Bladder microvascular endothelial cell (primary cell): ENCODE data around the gene HYAL3. TPM values are rescaled to one million over a fixed set of nuclear protein-coding genes. Genes with fewer than 3 reads are reported as not detected.

Source experiments
- total RNA-seq: library from RNA; depleted of rRNA; stranded (reverse); fragments of >200 nt; gene quantifications from 2 replicates; pipeline ENCODE4 v1.2.3, GENCODE V29; 2014

Gene HYAL3, protein sequence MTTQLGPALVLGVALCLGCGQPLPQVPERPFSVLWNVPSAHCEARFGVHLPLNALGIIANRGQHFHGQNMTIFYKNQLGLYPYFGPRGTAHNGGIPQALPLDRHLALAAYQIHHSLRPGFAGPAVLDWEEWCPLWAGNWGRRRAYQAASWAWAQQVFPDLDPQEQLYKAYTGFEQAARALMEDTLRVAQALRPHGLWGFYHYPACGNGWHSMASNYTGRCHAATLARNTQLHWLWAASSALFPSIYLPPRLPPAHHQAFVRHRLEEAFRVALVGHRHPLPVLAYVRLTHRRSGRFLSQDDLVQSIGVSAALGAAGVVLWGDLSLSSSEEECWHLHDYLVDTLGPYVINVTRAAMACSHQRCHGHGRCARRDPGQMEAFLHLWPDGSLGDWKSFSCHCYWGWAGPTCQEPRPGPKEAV
- 9.1 and 15.5 TPM in 2 replicates for total RNA-seq

DNA sequence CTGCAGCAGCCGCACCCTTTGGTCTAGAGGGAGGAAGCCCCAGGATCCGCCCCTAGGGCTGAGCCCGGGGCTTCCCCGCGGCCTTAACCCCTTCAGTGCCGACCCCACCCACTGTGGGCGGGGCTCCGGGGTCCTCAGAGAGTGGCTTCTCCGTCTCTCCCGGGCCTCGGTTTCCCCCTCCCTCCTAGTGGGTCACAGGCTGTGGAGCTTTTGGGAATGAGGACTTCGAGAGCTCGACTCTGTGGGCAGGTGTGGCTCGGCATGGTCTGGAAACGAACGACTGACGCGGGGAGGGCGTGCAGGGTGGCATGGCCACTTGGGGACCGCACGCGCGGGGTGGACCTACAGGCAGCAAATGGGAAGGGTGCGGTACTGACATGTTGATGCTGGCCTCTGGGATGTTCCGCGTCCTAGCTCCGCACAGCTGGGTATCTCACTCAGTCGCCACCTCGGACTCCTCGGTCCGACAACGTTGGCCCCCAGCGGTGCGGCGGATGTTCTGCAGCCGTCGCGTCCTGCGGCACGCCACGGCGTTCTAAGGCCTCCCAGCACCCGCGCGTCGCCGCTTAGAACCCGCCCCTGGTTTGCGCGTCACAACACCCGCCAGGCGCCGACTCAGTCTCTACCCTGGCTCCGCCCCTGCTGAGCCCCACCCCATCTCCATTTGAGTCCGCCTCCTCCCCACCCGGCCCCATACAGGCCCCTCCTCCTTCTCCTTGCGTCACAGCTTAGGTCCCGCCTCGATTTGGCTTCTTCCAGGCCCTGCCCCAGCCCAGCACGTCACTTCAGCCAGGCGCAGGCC is at the start of gene HYAL3, which contains the start of gene NAA80:
HYAL3 (minus strand) TSS at position 570 of the 802 bp plus-strand sequence. CDS start 3,803 bp downstream, outside the sequence.
NAA80 (minus strand) TSS at position 570 of the 802 bp plus-strand sequence. CDS start 1,942 bp downstream, outside the sequence.

DNA sequence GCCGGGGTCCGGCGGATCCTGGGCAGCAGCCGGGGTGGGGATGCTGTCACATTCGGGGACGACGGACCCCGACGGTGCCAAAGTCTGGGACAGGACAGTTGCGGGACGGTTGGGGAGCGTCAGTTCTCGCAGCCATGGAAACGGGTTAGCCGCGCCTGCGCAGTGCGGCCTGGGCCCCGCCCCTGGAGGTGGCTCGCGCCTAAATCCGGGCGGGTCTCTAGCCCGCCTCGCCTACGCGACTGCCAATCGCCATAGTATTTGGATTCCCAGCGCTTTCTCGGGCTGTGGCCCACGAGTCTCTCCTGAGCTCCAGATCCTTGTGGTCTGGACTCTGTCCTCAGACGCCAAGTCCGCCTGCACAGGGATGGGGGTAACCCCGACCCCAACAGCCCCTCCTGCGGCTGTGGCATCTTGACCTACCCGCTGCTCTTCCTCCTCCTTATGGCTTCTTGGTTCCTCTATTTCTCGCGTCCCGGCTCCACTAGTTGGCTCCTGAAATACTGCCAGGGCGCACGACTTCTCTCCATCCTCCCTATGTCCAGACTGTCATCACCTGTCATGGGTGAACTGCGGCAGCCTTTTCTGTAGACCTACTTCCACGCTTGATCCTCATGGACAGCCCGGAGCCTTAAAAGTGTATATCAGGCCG is 46.5 kb upstream of the HYAL3 start, which contains the start of gene ZMYND10:
ZMYND10 (minus strand) TSS at position 147 of the 649 bp plus-strand sequence. CDS start 153 bp downstream, outside the sequence.

DNA sequence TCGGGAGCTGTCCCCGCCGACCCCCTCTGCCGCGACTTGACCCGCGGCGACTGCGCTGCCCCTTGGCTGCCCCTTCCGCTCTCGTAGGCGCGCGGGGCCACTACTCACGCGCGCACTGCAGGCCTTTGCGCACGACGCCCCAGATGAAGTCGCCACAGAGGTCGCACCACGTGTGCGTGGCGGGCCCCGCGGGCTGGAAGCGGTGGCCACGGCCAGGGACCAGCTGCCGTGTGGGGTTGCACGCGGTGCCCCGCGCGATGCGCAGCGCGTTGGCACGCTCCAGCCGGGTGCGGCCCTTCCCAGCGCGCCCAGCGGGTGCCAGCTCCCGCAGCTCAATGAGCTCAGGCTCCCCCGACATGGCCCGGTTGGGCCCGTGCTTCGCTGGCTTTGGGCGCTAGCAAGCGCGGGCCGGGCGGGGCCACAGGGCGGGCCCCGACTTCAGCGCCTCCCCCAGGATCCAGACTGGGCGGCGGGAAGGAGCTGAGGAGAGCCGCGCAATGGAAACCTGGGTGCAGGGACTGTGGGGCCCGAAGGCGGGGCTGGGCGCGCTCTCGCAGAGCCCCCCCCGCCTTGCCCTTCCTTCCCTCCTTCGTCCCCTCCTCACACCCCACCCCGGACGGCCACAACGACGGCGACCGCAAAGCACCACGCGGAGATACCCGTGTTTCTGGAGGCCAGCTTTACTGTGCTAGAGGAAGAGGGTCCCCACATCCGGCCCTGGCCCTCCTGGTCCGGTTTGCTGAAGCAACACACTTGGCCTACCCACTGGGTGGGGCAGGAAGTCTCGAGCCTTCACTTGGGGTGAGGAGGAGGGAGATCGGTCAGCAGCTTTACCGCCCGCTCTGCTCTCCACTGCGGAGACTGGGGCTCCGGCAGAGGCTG is 41.5 kb upstream of the HYAL3 start, which contains the start of gene RASSF1:
RASSF1 (minus strand) TSS at position 389 of the 882 bp plus-strand sequence; CDS start at position 358, 31 bp downstream.

DNA sequence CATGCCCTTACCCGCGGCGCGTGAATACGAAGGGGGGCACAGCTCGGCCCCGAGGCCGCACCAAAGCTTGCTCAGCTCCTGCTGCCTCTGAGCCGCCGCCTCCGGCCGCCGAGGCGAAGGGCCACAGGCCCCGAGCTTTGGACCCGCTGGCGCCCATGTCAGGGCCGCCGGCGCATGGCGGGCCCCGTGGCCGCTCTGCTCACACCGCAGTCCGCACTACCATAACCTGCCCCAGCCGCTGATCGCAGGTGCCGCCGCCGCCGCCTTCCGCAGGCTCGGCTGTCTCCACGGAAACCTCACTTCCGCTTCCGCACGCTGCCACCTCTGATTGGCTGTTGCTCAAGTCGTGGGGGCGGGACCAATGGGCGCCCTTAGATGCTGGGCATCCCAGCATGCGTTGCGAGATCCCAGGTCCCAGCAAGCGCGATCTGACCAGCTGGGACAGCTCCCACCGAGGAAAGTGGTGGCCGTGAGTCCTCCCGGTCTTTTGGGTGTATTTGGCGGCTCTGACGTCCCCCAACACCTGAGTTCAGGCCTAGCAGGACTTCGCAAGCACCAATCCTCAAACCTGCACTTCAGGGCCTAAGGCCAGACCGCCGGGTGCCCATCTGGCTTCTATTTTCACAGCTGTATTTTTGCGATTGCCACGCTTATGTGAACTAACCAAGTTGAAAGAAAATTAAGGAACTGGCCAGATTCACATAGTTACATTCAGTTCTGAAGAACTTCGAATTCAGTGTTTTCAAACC is 28.9 kb upstream of the HYAL3 start, which contains the start of gene TUSC2:
TUSC2 (minus strand) TSS at position 281 of the 749 bp plus-strand sequence; CDS start at position 157, 124 bp downstream.

DNA sequence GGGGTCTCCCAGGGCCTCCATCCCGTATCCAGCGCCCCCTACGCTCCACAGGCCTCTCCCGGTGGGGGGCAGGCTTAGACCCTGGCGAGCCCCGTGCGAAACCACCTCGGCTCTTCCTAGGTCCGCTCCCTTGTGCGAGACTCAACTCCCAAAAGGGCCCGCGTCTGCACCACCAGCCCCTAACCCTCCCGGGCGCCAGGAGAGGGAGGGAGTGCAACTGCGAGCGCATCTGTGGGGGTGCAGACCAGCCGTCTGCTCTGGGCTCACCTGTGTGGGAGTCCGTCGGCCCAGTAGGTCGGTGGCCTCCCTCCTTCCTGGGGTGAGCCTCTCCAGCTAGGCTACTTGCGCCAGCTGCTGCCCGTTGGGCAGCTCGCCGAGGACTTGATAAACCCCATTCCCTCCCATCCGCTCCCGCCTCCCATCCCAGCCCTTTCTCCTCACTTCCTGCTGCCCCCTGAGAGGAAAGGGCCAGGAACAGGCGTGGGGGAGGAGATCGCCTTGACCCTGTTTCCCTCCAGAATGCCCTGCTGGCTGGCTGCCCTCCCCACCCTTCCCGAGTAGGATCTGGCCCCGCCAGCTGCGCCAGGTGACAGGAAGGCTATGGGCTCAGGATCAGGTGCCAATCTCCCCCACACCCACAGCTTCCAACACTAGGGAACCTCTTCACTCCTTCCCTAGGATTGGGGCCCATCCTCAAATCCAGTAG is 23.3 kb upstream of the HYAL3 start, which contains the start of gene HYAL2:
HYAL2 (minus strand) TSS at position 360 of the 706 bp plus-strand sequence. CDS start 2,256 bp downstream, outside the sequence.

DNA sequence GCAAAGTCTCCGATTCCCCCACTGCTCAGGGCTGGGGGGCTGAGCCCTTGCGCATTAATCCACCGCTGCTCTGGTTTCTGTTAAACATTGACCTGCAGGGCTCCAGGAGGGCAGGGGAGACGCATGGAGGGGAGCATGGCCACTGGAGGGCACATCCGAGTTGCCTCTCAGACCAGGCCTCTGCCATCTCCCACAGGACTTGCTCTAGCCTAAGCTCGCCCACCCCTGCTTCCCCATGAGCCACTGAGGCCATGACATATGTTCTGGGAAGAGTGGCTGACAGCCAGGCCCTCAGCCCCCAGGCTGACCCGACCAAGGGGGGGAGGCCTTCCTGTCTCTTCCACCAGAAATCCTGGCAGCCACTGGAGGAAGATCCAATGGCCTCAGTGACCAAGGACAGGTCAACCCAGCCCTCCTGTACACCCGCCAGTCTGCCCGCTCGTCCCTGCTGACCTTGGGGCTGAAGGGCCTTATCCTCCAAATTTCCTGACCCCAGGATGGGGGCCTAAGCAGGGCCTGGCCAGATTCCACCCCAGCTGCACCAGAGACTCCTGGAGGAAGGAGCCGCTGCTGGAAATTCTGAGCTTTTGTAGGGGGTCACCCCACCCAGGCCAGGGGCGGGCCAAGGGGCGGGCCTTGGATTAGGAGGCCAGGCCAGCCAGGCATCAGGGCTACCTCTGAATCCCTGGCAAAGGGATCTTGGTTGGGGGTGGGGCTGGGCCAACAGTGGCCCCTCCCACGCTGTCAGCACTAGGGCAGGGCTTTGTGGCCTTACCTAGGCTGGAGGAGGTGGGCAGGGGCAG is 4.0 kb upstream of the HYAL3 start, which contains the start of gene HYAL1:
HYAL1 (minus strand) TSS at position 562 of the 803 bp plus-strand sequence. CDS start 618 bp downstream, outside the sequence.

DNA sequence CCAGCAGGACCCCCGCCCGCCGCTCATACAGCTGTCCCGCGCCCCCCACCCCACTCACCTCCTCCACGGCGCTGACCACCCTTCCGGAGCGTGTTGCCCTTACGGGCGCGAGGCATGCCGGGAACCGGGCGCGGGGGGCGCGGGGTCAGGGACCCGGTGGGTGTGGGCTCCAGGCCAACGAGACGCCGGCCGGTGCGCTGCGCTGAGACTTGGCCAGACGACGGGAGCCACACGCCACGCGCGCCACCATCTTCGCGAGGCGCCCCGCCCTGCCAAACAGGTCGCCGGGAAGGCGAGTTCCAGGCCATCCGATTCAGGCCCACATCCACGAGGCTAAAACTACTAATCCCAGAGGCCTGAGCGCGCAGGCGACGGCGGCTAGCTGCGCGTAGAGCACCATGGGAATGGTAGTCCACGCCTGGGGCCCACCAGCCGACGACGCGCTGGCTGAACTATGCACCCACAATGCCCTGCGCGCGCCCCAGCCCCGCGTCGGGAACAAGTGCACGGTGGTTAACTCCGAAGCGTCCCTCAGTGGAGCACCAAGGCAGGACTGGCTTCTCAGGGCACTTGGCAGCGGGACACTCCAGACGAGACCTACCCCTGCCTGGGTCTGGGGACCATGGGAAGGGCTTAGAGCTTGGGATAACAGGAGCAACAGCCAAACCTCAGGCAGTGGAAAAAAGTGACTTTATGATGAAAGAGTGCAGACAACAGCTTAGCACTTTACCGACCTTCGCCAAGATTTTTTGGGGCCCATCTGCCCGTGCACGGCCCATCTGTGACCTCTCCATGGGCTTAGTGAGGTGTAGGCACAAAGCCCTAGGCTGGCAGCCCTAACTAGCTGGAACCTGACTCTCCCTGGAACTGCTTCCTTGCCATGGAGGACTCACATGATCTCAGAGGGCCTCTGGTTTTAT is 6.8 kb downstream of the HYAL3 start, which contains the start of gene IFRD2:
IFRD2 (minus strand) TSS at position 271 of the 920 bp plus-strand sequence; CDS start at position 116, 155 bp downstream.

DNA sequence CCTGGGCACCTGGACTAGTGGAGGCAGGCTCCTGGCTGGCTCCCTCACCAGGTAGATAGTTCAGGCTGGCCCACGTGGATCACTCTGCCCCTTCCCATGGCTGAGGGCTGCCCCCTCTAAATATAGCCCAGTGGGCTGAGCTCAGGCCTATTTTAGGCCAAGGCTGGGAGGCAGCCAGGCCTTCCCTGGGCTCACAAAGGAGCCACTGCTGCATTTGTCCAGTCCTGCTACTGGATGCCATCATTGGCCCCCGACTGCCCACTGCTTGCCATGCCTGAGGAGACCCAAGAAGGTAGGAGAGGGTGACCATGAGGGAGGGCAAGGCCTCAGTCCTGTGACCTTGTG is 20.4 kb downstream of the HYAL3 start, which contains the start of gene LSMEM2:
LSMEM2 (plus strand) TSS at position 208 of the 345 bp plus-strand sequence; CDS start at position 235, 27 bp downstream.

DNA sequence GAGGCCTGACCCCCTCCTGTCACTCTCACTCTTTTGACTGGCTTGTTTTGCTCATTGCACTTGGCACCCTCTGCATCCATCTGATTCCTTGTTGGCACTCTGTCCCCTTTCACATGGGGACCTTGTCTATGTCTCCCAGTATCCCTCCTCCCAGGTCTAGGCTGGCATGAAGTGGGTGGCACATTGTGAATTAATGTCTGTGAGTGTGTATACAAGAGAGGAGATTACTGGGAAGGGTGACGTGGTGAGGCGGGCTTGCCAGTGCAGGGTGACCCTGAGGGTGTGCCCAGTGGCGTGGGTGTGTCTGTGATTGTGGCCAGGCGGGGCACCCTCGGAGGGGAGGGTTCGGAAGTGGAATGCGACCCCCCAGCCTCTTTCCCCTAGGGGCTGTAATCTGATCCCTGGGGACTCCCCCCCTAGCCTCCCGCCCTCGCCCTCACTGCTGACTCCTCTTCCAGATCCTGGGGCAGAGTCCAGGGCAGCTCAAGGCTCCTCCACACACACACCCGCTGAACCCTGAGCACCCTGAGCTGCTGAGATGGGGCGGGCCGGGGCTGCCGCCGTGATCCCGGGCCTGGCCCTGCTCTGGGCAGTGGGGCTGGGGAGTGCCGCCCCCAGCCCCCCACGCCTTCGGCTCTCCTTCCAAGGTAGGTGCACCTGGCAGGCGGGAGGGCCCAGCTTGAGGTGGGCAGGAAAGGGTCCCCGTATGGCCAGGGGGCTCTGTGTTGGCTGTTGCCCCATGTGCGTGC is 30.3 kb downstream of the HYAL3 start, which contains the start of gene SEMA3B:
SEMA3B (plus strand) TSS at position 445 of the 749 bp plus-strand sequence; CDS start at position 539, 94 bp downstream.

Other genes starting within 250 kb of the HYAL3 start
- gene RBM5, start 210.5 kb downstream of the HYAL3 start, total RNA-seq: 115 and 502 TPM in 2 replicates
- gene SEMA3F, start 144.1 kb downstream of the HYAL3 start, total RNA-seq: 36.8 and 47.1 TPM in 2 replicates
- gene GNAT1, start 107.8 kb downstream of the HYAL3 start, total RNA-seq: not detected in 2 replicates
- gene SLC38A3, start 94.1 kb downstream of the HYAL3 start, total RNA-seq: 0.13 TPM in 1 of 2 replicates, not detected in the other
- gene GNAI2, start 63.2 kb downstream of the HYAL3 start, total RNA-seq: 583 and 1,028 TPM in 2 replicates
- 0.49 and 1.1 TPM in 2 replicates for gene SEMA3B, start 30.3 kb downstream of the HYAL3 start, total RNA-seq
- not detected in 2 replicates for gene LSMEM2, start 20.3 kb downstream of the HYAL3 start, total RNA-seq
- gene IFRD2, start 7.0 kb downstream of the HYAL3 start, total RNA-seq: 79.2 and 85.9 TPM in 2 replicates
- gene NAA80, start within 50 bp of the HYAL3 start, total RNA-seq: 1.9 and 2.8 TPM in 2 replicates
- 7.2 and 7.6 TPM in 2 replicates for gene HYAL1, start 4.2 kb upstream of the HYAL3 start, total RNA-seq
- gene HYAL2, start 23.3 kb upstream of the HYAL3 start, total RNA-seq: 320 and 845 TPM in 2 replicates
- 16.2 and 18.2 TPM in 2 replicates for gene TUSC2, start 28.8 kb upstream of the HYAL3 start, total RNA-seq
- gene RASSF1, start 41.4 kb upstream of the HYAL3 start, total RNA-seq: 17.0 and 29.3 TPM in 2 replicates
- gene ZMYND10, start 46.3 kb upstream of the HYAL3 start, total RNA-seq: 0.16 and 0.31 TPM in 2 replicates
- 14.2 and 16.8 TPM in 2 replicates for gene NPRL2, start 51.4 kb upstream of the HYAL3 start, total RNA-seq
- 18.6 and 22.6 TPM in 2 replicates for gene CYB561D2, start 51.5 kb upstream of the HYAL3 start, total RNA-seq
- 28.7 and 34.6 TPM in 2 replicates for gene TMEM115, start 60.1 kb upstream of the HYAL3 start, total RNA-seq
- gene CACNA2D2, start 204.2 kb upstream of the HYAL3 start, total RNA-seq: under 0.01 and 0.06 TPM in 2 replicates